HG02571 (cell line): ENCODE measurements around the gene HTT.

ENCODE experiments used
- ATAC-seq: cut with Tn5 transposase; IDR thresholded peaks from one replicate; pipeline ENCODE4 v1.9.1; 2021; ENCODE audit warnings: mild to moderate bottlenecking, moderate library complexity; ENCODE audit not compliant: unreplicated experiment

The HTT gene

DNA sequence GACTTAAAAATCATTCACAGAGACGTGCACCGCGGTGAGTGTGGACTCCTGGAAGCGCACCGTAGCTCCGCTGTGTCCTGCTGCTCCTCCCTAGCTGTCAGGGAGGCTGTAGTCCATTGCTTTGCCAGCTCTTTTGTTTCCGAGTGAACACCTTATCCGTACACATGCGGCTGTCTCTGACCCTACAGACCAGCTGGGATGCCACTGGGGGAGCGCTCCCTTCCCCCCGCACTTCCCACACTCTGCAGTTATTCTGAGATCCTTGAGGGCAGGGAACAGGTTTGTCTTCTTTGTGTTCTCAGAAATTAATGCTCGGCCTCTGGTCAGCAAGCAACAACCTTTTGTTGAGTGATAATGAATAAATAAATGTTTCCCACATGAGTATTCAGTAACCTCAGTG, 140.8 kb downstream of the HTT start:
- ATAC-seq, result no peak

DNA sequence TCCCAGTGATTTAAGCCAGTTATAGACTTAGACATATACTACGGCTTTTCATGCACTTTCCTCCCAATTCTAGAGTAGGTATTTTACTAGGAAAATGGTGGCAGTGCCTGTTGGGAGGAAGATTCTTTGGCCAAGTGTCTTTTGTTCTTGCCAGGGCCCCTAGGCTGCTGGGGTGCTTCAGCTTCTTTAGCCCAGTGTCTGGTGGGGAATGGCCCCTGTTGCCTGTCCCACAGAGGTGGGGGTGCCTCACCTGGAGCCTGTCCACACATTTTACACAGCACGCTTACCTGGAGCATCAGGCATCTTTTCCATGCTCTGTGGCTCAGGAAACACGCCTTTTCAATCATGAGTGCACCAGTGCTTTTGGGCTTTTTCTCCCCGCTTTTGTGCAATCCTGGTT, 141.3 kb downstream of the HTT start:
- ATAC-seq, result no peak

DNA sequence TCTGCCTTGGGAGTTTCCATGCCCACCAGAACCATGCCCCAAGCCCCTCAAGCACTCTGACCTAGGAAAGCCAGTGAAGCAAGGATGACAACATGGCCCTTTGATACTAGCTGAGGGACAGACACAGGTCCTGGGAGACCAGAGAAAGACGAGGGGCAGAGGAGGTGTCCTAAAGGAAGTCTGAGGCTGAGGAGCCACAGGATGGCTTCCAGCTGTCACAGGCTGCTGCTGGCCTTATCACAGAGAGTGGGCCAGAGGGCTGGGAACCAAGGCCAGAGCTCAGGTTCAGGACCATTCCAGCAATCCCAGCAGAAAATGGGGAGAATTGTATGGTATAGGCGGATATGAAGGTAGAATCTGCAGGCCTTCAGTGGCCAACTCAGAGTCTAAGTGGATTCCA, 142.8 kb downstream of the HTT start:
- no peak for ATAC-seq

DNA sequence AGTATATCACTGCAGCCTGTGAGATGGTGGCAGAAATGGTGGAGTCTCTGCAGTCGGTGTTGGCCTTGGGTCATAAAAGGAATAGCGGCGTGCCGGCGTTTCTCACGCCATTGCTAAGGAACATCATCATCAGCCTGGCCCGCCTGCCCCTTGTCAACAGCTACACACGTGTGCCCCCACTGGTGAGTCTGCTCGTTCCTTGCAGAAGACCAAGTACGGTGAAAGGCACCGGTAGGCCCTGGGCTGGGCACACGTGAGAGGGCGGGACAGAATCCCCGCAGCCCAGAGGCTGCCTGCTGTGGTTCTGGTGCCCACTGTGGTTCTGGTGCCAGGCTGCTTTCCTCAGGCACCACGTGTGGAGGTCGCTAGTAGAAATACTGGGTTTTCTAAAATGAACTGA, 143.3 kb downstream of the HTT start:
- no peak for ATAC-seq

DNA sequence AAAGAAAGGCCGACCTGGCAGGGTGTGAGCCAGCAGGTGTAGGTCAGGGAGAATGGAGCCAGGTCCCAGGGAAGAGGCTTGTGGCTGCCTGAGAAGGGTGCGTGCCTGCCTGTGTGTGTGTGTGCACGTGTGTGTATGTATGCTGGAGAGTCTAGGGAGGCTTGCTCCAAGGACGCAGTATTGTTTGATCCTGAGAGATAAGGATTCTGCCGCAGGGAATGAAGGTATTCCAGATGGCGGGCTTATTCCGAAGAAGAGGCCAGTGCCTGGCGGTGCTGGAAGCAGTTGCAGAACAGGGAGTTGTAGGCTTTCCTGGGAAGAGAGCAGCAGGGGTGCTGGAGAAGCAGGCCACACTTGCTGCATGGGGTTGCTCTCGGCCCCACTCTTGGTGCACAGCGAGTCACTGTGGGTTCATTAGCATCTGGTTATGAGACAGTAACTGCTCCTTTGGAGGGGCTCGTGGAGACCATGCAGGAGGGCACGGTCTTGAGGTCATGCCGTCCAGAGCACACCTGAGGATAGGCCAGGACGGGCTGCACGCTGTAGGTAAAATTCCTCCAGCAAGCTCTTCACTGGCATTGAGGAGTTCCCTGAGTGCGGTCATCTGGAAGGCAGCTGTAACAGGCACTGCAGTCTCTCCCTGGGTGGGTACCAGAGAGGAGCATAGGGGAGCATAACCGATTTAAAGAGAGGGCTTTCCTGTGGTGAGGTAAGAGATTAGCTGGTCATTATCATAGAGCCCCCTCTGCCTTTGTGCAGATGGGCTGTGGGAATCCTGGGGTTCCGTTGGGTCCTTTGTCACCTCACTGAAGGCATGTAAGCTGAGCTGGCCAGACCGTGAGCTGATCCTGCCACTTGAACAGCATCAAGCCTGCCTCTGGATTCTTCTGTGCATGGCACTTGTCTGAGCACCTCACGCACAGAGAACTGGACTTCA, 144.6 kb downstream of the HTT start:
- no peak for ATAC-seq

DNA sequence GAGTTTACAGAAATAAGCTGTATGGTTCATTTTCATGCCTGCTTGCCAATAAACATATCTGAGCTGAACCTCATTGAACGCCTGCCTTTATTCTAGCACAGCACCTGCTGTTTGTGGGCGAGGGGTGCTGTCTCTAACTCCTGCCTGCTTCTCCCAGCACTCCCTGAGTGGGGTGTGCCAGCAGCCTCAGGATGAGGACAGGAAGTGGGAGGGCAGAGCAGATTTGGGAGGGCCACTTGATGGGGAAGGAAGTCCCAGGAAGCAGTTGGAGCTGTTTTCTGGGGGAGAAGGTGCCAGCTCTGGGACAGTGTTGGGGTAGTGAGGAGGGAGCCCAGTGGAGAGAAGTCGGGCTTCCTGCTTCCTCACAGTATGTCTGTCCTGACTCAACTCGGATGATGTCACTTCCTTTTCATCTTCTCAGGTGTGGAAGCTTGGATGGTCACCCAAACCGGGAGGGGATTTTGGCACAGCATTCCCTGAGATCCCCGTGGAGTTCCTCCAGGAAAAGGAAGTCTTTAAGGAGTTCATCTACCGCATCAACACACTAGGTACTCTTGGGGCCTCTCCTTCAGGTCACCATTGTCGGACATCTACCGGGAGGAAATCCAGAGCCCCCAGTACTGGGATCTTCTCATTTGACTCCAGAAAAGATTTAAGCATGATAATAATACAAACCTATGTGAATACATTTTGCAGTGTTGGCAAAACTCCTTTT, 145.4 kb downstream of the HTT start:
- no peak for ATAC-seq

DNA sequence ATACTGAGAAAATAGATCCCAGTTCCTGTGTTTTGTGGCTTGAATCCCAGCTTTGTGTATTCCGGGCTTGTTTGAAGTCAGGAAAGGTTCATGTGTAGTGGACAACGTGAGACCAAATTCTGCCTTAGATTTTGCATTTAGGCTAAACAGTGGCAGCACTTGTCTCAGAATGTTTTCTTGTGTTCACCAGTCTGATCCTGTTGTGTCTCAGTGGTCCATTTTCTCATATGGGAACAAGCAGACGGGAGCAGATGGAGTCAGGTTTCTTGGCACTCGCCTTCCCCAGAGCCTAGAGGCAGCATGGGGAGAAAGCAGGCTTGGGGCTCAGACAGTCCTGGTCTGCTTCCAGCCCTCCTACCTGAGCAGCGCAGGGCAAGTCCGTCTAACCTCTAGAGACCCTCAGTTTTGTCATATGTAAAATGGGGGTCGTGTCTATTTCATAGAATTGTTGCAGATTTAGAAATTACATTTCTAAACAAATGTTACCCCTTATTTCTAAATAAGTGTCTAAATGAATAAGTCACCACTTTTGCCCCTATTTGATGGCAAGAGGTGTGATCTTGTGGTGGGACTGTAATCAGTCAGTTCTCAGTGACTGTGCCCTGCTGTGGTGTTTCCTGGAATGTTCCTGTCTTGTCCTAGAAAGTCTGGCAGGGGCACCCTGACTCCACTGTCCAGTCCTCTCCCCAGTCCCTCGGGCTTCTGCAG, 146.1 kb downstream of the HTT start:
- ATAC-seq, result no peak

DNA sequence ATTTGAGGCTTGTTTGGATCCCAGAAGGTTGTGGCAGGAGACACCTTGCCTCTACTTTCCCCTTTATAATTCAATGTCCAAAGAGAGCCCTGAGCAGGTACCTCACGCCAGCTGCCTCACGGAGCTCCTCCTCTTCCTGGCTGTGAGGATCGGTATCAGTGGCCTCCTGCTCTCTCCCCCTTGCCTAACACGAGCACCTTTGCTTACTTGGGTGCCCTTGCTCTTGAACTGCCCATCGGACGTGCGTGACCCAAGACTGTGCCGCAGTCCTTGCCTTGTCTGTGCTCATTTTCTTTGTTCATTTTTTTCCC, 146.7 kb downstream of the HTT start:
- no peak for ATAC-seq

DNA sequence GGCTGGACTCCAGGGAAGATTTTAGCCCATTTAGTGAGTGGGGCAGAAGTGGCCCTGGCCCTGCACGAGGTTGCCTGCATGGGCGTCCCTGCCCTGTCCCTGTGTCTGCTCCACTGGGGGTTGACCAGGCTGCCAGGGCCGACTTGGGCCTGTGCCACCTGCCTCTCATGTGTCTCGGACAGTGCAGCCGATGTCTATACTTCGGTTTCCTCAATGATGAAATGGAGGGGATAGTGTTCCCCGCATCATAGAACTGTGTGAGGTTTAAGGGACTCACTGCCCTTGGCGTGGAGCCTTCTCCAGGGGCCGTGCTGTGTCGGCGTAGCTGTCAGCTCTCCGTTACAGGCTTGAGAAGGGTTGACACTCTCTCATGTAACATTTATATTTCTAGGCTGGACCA, 147.5 kb downstream of the HTT start:
- no peak for ATAC-seq

DNA sequence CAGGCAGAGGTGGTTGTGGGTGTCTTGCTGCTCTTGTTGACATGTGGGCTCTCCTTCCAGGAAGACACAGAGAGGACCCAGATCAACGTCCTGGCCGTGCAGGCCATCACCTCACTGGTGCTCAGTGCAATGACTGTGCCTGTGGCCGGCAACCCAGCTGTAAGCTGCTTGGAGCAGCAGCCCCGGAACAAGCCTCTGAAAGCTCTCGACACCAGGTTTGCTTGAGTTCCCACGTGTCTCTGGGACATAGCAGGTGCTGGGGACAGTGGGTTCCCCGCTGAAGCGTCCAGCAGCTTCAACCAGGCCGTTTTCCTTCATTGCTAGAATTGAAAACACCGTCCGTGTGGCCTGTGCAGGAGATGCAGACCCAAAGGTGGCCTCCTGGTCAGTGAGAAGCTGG, 148.9 kb downstream of the HTT start:
- no peak for ATAC-seq

DNA sequence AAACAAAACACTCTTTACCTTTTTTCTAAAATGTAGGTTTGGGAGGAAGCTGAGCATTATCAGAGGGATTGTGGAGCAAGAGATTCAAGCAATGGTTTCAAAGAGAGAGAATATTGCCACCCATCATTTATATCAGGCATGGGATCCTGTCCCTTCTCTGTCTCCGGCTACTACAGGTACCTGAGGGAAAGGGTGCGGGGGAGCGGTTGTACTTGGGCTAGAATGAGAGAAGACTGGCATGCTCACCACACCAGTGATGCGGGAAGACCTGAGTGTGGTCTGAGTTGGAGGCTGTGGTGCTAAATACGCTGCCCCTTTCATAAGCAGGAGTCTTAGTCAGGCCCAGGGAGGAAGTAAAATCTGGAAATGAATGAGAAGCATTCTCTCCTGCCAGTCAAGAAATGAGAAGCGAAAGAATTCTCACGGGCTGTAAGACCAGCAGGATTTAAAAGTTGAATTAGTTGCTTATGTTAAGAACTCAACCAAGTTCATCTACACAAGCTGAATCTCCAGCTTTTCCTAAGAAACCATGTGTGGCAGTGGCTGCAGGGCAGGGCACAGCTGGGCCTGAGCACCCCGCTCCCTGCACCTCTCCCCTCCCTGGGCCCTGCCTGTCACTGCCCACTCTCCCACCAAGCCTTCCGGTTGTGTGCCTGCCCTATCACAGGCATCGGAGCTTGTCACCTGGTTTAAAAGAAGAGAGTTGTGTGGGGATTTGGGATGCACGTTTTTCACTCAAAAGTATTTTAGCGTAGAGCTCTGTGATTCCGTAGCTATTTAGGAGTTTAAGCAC, 149.7 kb downstream of the HTT start:
- no peak for ATAC-seq

DNA sequence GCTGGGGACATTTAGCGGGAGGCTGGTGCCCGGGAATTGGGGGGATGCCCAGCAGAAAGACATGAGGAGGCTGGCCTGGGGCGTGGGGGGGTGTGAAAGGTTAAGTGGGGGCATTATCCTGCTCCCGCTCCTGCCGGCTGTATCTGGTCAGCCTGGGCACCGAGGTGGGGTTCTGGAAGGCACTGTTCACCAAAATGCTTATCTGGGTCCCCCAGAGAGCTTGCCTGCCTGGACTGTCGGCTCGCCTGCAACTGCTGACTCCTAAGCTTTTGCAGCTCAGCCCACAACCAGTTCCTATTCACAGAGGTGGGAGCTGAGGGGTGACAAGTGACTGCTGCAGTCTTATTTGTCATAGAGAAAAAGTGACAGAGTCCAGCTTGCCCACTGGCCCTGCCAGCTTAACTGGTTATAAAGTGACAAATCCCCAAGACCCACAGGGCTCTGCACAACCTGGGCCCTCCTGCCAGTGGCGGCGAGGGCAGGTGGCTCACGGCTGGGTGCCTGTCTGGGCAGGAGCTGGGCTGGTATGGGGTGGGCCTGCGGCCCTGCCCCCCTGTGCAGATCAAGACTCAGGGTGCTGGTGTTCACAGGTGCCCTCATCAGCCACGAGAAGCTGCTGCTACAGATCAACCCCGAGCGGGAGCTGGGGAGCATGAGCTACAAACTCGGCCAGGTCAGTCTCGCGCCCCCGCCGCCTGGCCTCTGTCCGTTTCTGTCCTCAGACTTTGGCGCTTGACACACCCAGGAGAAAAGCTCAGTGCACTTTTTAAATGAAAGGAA, 150.8 kb downstream of the HTT start:
- no peak for ATAC-seq

DNA sequence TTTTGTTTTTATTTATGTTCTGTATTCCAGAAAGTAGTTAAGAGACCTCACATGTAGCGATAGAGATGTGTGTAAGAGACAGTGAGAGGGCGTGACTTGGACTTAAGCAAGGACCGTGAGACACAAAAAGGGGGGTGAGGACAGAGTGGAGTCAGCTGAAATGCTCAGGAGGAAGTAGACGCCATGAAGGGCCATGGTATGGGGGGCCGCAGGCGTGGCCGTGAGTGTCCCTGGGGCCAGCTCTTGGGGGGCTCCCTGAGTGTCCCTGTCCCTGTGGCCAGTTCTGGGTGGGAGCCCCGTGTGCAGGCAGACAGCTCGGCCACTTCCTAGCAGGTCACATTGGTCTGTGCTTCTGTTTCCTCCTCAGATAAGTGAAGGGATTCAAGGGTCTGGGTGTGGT, 151.5 kb downstream of the HTT start:
- ATAC-seq, result no peak

DNA sequence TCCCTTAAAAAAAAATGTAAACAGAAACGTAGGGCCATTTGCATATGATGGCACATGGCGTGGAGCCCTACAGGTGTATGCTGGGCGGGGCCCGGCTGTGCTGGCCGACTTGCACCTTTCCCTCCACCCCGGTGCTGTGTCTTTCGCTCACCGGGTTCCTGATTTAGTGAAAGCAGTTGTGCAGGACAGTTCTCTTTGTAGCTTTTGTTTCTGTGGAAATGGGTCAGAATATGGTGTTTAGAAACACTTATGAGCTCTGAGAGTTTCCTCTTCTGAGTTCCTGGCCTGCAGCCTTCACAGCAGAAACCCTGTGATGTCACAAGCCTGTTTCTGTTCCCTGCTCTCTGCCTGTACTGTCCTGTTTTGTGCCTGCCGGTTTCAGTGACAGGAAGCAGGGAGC, 152.0 kb downstream of the HTT start:
- ATAC-seq, result no peak

DNA sequence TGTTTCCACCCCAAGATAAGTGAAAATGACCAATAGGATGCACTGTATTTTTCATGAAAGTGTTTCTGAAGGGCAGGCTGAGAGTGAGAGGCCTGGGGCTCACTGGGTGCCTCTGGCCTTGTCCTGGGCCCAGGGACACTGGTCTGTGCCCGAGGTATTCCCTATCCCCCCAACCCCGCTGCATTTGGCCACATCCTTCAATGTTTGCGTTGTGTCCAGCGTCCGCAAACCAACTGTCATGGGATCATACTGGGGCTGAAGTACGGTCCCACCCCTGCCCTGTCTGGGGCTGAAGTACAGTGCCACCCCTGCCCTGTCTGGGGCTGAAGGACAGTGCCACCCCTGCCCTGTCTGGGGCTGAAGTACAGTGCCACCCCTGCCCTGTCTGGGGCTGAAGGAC, 152.5 kb downstream of the HTT start:
- ATAC-seq, result no peak

DNA sequence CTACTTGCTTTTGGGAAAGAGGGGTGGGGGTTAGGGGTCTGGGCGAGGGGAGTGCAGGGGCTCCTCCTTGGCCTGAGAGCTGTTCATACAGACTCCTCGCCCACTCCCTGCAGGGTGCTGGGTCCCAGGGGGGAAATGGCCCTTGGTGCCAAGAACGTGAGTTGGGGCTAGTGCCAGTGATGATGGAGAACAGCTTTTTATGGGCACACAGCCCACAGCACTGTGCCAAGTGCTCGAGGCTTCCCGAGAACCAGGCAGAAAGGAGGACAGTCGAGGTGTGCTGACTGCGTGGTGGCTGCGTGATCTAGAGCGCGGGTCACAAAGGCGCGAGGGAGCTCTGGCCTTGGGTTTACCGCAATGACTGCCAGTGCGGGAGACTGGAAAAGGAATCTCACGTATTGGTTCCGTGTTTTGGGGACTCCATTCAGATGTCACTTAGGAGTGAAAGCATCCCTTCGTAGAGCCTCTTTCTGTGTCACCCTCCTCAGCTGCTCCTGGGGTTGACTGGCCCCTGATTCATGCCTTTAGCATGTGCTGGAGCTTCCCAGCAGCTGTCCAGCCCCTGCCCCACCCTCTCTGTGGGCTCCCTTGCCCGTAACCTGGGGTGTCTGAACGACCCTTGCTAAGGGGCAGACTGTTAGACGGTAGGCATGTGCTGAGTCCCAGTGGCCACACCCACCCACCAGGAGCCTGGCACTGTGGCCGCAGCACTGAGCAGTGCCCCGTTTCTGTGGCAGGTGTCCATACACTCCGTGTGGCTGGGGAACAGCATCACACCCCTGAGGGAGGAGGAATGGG, 153.6 kb downstream of the HTT start:
- no peak for ATAC-seq

DNA sequence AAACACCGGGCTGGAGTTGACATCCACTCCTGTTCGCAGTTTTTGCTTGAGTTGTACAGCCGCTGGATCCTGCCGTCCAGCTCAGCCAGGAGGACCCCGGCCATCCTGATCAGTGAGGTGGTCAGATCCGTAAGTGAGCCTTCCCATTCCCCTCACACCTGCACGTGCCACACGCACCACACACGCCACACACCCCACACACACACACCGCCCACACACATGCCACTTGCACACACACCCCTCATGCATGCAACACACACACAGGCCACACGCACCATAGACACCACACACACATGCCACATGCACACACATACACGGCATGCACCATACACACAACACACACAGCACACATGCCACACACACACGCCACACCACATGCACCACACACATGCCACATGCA, 154.4 kb downstream of the HTT start:
- ATAC-seq, result no peak

DNA sequence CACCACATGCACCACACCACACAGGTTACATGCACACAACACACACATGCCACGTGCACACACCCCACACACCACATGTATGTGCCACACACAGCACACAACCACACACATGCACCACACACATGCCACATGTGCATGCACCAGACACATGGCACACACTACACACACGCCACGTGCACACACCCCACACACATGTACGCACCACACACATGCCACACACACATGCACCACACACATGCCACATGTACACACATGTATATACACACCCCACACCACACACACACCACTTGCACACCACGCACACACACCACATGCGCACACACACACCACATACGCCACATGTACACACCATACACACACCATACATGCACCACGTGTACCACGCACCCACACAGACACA, 154.8 kb downstream of the HTT start:
- ATAC-seq, result no peak

DNA sequence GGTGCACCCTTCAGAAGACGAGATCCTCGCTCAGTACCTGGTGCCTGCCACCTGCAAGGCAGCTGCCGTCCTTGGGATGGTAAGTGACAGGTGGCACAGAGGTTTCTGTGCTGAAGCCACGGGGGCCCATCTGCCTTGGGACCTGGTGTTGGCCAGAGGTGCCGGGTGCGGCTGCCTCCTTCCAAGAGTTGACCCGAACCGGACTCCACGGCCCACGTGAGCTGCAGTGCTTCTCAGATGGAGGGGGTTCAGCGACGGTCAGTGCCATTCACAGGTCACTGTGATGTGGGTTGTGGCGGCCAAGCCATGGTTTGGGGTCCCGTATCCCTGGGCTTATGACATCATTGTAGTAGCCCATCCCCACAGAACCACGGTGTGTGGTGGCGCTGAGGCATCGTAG, 155.5 kb downstream of the HTT start:
- no peak for ATAC-seq

DNA sequence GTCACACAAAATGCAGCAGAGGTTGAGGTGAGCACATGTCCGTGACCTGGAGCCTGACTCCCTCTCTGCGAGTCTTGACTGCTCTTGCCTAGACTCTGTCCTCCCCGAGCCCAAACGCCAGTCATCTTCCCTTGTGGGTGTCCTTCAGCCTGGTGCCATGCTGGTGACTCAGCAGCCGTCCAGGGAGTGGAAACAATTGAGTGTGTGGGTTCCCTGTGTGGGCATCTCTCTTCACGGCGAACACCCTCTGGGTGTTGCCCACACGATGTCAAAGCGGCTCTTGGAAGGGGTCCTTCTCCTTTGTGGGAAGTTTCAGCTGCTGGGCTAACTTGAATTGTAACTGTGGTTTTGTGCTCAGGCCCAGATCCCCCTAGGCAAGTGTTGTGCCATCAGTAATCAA, 157.0 kb downstream of the HTT start:
- no peak for ATAC-seq
